Left ventricle myocardium superior (tissue), 1 donor: ENCODE results near the gene GIPR. TPM values are rescaled to one million over a fixed set of nuclear protein-coding genes. Genes with fewer than 3 reads are reported as not detected.
A peak's percentile ranks its signal among the peaks of the same experiment; 100 is the strongest.
"Not testable (repeated sequence)": the region's sequence is repeated elsewhere in the genome, so short reads cannot be mapped to it uniquely, and the experiment has no call there.

Experiments used
- ATAC-seq: fragments of 200-7000 bp; cut with Tn5 transposase; one replicate; pipeline ENCODE4 v1.9.1; 2020; ENCODE audit warnings: mild to moderate bottlenecking, moderate library complexity
- DNase-seq: peaks from one replicate; pipeline ENCODE4 v3.0.0-alpha.2; 2020
- intact Hi-C: fragments of 100-400 bp; cut with micrococcal nuclease; formaldehyde crosslinking; loops from one replicate; pipeline ENCODE4 v1.11.0; 2022
- total RNA-seq: library from RNA; stranded (reverse); fragmentation: NEBNext Ultra II Directional; extraction: Animal tissue kit (Norgen Biotek cat#: 25700); gene quantifications from one replicate; pipeline ENCODE4 v1.2.1, GENCODE V29; 2021
- donor health status: DM: no; HTN: yes; CAD: no; lungs with severe emphysema.

GIPR gene
- total RNA-seq, 1 donor from 2014 or later = 4.1 TPM

DNA sequence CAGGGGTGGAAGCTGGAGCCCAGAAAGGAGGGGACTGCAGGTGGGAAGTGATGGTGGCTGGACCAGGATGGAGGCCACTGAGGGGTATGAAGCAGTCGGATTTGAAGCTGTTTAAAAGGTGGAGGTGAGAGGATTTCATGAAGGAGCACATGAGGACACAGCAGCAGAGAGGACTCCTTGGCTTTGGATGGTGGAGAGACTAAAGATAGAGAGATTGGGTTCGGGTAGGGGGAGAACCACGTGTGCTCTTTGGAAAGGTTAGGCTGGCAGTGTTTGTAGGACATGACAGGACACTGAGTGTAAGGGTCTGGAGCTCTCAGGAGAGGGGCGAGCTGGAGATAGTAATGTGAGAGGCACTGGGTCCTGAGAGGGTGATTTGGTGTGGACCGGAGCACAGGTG lies 14.9 kb downstream of the GIPR start:
- intact Hi-C loops = no loop called here
- ATAC-seq (no peak), DNase-seq (no peak)

DNA sequence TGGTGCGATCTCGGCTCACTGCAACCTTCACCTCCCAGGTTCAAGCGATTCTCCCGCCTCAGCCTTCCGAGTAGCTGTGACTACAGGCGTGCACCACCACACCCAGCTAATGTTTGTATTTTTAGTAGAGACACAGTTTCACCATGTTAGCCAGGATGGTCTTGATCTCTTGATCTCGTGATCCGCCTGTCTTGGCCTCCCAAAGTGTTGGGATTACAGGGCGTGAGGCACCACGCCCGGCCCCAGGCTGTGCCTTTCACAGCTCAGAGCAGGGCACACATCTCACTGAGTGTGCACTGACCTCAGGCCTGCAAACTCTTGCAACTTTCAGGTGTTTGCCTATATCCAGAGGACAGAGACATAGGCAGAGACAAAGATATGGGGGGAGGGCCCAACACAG lies 17.0 kb downstream of the GIPR start:
- DNase-seq, intact Hi-C loops, ATAC-seq: not testable (repeated sequence)

DNA sequence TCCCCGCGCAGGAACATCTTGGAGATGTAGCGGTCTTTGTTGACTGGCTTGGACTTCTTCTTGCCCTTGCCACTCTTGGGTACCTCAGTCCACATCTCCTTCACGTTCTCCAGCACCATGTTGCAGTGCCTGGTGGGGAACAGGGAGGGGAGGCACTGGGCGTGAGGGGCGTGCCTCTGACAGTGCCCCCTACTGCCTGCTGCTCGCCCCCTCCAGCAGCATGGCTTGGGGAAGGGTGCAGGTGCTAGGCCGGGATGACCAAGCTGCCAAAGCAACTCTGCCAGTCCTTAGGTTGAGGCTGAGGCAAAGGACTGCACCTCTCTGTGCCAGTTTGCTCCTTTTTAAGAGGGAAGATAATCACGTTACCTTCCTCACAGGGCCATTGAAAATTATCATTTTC lies 19.6 kb downstream of the GIPR start:
- no peak for DNase-seq
- intact Hi-C loops = no loop called here
- ATAC-seq = no peak

DNA sequence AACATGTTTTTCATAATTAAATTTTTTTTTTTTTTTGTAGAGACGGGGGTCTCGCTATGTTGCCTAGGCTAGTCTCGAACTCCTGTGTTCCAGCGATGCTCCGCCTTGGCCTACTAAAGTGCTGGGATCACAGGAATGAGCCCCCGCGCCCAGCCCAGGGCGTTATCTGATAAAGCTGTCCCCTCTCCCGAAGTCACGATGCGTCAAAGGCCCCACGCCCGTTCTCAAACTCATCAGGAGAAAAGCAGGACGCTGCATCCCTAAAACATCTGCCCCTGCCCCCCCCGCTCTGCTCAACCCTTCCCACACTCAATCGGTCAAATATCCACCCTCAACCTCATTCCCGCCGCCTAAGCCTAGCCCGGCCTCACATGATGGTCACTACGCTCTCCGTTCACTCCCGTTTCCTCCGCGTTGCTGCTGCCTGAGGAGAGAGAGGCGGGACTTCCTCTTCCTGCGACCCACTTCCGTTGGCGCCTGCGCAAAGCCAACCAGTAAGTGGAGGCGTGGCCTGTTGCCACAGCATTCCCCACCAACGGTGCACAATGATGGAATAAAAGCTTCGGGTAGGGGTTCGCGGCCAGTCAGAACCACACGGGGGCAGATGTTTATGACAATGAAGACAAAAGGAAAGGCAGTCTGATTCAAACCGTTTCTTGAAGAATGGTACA lies 23.6 kb downstream of the GIPR start, which contains the start of gene SNRPD2:
TSS of gene SNRPD2 (minus strand) at position 438 of the 671 bp plus-strand sequence. CDS start at position 373, 65 bp downstream.
- peak; percentile 94 for DNase-seq
- intact Hi-C loops = no loop called here
- ATAC-seq = peak; percentile 85

DNA sequence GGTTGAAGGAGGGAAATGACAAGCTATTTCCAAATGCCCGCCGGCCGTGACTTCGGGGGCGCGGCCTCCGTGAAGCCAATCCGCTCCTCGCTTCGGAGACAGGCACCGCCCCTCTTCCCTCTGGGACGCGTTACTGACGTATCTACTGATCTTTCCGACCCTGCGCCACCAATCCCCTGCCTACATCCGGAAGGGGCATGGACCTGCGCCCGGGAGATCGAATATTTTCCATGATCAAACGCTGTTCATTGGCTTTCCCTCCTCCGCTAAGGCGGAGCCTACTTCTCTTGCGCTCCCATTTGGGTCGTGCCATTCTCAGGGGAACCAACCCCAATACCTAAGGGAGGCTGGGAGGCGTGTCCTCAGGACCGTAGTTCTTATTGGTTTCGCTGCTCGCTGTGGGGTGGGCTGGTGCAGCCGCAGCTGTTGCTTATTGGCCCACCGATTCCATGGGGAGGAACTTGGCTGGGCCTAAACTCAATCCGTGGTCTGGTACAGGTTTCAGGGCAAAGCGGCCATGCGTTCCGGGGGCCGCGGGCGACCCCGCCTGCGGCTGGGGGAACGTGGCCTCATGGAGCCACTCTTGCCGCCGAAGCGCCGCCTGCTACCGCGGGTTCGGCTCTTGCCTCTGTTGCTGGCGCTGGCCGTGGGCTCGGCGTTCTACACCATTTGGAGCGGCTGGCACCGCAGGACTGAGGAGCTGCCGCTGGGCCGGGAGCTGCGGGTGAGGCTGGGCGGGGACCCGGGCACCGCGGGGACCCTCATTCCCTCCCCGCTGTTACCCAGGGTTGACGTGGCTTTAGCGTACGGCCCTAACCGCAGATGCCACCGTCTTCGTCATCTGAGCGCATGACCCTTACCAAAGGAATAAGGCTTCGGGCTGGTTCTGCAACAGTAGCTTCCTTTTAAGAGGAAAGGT lies 24.4 kb downstream of the GIPR start, which contains the start of gene QPCTL:
TSS of gene QPCTL (plus strand) at position 480 of the 919 bp plus-strand sequence. CDS start at position 518, 38 bp downstream.
- DNase-seq = peak; percentile 96
- ATAC-seq = peak; percentile 94
- intact Hi-C loops = no loop called here

DNA sequence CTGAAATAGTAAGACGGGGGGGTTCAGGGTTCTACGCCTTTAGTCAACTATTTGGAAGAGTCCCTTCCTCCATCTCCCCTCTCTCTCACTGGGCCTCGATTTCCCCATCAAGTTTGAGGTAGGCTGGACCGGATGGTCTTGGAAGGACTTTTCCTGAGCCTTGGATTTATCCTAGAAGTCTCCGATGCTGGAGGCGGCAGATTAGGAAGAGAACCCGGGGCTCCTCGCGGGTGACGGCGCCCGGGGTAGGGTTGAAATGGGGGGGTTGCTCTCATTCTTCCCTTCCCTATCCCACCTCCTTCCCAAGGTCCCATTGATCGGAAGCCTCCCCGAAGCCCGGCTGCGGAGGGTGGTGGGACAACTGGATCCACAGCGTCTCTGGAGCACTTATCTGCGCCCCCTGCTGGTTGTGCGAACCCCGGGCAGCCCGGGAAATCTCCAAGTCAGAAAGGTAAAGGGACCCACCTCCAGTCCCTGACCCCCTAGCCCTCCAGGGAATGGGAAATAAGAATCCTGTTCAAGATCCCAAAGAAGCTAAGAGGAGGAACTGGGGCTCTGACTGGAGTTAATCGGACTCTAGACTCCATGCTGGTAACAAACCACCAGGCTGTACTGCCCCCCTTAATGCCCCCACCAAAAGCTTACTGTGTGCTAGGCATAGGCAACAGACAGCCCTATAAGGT lies 25.2 kb downstream of the GIPR start:
- ATAC-seq = peak; percentile 39
- intact Hi-C loops = no loop called here
- peak; percentile 87 for DNase-seq

DNA sequence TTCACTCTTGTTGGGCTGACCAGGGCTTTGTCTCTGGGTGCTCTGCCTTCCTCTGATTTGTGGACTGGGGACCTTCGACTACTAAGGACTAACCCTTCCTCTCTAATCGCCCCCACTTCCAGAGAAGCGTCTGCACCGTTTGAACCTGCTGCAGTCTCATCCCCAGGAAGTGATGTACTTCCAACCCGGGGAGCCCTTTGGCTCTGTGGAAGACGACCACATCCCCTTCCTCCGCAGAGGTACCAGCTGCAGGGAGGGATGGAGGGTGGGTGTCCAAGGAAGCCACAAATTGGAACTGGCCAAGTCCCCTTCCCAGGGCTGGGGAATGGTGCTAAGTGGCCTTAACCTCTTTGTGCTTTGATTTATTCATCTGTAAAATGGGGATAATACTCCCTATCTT lies 33.7 kb downstream of the GIPR start:
- ATAC-seq (no peak), DNase-seq (no peak)

DNA sequence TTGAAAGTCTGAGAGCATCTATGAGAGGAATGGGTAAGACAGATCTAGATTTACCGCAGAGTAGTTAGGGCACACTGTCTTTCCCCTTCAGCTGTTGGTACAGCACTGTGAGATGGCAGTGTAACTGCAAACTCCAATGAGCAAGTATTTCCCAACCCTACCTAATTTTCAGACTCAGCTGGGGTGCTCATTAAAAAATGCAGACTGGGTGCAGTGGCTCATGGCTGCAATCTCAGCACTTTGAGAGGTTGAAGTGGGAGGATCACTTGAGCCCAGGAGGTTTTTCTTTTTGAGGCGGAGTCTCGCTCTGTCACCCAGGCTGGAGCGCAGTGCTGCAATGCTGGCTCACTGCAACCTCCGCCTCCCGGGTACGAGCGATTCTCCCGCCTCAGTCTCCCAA lies 37.1 kb downstream of the GIPR start:
- intact Hi-C loops = no loop called here
- DNase-seq = no peak

More for the DNA sequence above, 33.7 kb downstream of the GIPR start:
- intact Hi-C loops = no loop called here

DNA sequence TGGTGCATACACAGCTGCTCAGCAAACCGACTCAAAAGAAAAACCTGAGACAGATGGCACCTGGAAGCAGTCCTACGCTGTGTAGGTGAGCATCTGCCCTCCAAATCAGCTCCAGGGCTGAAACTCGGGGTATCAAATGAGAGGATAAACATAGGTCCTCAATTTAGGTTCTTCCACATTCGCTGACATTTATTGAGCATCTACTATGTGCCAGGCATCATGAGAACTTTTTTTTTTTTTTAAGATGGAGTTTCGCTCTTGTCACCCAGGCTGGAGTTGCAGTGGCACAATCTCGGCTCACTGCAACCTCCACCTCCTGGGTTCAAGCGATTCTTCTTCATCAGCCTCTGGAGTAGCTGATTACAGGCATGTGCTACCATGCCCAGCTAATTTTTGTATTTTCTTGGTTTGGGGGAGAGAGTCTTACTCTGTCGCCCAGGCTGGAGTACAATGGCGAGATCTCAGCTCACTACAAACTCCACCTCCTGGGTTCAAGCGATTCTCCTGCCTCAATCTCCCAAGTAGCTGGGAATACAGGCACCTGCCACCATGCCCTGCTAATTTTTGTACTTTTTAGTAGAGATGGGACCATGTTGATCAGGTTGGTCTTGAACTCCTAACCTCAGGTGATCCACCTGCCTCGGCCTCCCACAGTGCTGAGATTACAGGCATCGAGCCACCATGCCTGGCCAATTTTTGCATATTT lies 37.8 kb downstream of the GIPR start:
- ATAC-seq (no peak), DNase-seq (no peak)
- intact Hi-C loops = no loop called here

More for the DNA sequence above, 37.1 kb downstream of the GIPR start:
- no peak for ATAC-seq

DNA sequence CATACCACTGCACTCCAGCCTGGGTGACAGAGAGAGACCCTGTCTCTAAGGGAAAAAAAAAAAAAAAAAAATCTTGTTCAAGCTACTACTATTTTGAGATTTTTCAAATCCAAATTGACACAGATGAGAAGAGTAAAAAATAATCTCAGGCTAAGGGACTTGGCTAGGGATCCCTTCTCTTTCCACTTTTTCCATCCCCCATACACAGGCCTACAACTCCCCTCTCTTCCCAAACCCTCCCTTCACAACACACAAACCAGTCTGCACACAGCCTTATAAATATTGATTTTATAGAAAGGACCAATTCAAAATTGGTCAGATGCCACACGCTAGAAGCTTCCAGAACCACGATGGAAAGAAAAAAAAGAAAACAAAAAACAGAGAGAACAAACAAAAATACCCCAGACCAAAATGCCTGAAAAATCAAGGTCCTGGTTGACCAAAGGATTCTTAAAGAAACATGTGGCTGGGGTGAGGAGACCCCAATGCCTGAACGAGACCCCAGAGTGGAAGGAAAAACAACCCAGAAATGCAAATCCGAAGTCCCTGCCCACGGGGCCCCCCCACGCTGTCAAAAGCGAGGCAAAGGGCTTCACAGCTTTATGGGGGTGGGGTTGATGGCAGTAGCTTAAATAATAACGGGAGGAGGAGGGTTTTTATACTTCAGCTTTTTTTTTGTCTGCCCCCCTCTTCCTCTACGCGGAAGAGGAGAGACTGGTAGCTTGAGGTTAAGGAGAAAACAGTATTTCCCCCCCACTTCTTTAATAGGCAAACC lies 42.5 kb downstream of the GIPR start:
- DNase-seq (no peak), ATAC-seq (no peak)
- intact Hi-C loops = no loop called here

DNA sequence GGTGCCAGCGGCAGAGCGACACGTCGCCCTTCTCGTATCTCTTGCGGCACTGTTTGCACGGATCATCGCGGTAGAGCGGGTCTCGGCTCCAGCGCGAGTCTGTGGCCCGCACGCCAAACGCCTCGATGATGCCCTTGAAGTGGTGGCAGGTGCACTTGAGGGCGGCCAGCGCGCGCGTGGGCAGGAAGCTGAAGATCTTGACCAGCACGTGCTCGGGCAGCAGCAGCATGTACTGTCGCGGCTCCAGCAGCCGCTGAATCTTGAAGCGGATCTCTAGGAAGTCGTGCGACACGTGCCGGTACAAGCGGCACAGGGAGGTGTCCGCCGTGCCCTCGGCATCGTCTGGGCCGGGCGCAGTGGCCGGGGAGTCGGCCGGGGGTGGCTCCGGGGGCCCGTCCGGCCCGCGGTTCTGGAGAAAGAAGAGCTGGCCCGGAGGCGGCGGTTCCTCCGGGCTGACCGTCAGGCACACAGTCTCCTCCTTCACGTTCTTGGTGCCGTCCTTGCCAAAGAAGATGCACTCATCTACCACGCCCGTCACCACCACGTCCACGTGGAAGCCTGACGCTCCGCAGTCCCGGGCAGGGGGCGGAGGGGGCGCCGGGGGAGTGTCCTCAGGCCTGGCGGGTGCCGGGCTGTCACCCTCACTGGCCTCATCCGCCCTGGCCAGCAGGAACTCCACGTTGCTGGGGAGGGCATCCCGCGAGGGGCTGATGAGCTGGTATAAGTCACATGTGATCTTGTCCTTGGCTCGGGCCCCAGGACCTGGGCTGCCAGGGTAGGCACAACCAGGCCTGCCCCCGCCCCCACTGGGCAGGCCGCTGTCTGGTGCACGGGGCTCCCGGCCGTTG lies 44.1 kb downstream of the GIPR start:
- ATAC-seq (no peak), DNase-seq (no peak)
- intact Hi-C loops = no loop called here

DNA sequence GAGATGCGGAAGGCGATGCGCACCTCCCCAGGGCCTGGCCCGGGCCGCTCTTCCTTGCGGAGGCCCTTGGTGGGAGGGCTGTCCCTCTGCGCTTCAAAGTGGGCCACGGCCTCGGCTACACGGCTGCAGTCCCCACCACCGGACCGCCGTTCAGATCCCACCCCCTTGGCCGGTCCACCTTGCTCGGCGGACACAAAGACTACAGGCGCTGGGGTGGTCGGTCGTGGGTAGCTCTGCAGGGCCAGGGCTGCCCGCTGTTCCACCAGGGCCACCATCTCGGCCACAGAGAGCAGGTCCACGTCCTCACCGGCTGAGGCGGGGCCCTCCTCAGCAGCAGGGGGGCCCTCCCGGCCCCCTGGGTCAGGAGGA lies 44.7 kb downstream of the GIPR start:
- ATAC-seq = no peak
- intact Hi-C loops = no loop called here
- no peak for DNase-seq

DNA sequence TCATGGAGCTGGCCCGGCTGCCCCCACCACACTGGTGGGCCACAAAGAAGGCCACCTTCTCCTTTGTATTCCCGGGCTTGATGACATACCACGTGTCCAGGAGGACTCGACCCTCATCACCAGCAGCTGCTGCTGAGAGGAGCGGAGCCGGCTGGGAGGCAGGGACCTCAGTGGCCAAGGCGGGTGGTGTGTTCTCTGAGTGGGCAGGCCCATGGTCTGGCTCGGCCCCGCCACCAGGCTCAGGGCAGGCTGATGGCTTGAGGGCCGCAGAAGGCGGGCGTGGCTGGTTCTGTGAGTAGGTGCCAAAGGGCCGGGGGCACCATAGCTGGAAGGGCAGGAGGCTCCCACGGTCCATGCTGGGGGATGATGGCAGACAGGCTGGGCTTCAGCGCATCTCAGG lies 45.1 kb downstream of the GIPR start:
- intact Hi-C loops = no loop called here
- peak; percentile 31 for DNase-seq
- ATAC-seq = no peak

DNA sequence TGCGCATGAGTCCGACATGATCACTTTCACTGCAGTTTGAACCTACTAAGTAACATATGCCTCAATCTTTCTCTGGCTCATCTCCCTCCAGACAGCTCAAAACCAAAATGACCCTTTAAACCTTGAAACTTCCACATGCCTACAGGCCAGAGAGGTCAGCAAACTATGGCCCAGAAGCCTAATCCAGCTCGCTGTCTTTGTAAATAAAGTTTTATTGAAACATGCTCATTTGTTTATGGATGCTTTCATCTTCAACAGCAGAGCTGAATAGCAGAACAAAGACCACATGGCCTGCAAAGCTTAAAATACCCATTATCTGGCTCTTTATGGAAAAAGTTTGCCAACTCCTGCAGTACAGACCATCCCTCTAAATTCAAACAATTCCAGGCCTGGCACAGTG lies 47.1 kb downstream of the GIPR start:
- intact Hi-C loops = no loop called here
- ATAC-seq (no peak), DNase-seq (no peak)

DNA sequence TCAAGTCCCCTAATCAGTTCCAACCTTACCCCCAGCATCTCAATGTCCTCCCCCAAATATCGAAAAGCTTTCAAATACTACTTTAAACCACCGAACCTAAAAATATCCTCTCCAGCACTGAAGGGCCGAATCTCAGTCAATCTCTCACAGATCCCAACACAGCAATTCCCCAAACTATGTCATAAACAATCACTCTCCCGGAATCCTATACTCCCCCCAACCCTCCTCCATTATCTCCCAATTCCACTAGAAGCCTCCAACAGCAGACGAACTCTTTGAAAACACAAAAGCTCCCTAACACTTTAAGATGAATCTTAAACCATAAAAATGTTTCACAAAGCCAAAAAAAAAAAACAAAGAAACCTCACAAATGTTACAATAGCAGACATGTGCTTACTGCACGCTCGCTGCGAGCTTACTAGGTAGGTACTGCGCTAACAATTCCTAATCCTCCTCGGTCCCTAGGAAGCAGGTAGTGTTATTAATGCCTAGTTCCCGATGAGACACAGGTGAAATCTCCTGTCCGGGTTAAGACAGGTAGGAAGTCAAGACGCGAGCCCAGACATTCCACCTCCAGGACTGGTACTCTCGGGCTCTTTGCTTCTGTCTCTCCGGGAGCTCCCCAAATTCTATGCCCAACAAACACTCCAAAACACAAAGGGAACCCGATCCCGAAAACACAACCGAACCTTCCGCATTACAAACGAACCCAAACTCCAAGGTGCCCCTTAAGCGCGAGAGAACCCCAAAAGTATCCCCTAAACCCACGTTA lies 48.5 kb downstream of the GIPR start:
- peak; percentile 2 for ATAC-seq
- intact Hi-C loops = no loop called here

DNA sequence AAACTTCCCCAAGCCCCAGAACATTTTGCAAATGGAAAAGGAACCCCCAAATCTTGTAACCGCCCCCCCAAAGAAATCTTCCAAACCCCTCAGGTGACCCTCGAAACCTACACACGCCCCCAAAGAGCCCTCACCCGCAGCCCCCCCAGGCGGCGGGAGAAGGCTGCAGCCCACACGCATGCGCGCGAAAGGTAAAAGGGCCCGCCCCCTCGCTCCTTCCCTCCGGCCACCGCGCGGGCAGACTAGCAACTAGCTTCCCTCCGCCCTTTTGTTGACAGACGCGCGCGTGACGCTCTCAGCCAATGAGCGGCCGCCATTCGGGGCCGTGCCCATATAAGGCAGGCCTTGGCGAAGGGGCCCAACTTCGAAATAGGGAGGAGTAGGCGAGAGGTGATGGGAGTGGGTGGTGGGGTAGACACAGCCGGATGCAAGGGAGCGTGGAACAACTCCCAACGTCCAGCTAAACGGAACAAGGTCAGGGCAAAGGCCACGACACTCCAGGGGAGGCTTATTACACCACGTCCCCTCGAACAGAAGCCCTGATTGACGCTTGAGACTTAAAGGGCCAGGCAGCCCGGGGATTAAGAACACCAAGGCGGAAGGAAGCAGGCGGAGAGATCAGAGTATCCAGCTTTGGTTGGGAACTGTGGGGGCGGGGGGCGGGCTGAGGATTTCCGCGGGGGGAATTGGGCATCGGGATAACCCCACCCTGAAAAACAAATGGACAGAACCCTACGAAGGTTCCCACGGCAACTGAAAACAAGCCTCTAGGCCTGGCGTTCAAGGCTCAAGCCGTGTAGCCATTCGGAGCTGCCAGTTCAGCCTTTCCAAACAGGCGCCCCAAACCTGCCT lies 49.3 kb downstream of the GIPR start:
- ATAC-seq (peak; percentile 97), DNase-seq (peak; percentile 99)
- intact Hi-C loops = no loop called here

More for the DNA sequence above, 48.5 kb downstream of the GIPR start:
- DNase-seq = no peak
